Measurements from ENCODE around the gene HYAL1. TPM values are rescaled to one million over a fixed set of nuclear protein-coding genes. Genes with fewer than 3 reads are reported as not detected.
A peak's percentile ranks its signal among the peaks of the same experiment; 100 is the strongest.

HYAL1 gene
- total RNA-seq, 1 donor from 2014 or later, result 3.0 TPM

GRCh38 chr3:50258979-50259378 lies 44.4 kb downstream of the HYAL1 start:
- Histone ChIP-seq H3K9ac (no peak overlapping the region), H3K9me3 (ENCODE audit: low read depth) (no peaks in the 10 kb centered on the region), H3K4me2 (no peak overlapping the region)

GRCh38 chr3:50258029-50258680 lies 45.2 kb downstream of the HYAL1 start:
- peak overlapping the region; percentile 29 for H3K27ac ChIP-seq

More at GRCh38 chr3:50258979-50259378, 44.4 kb downstream of the HYAL1 start:
- Mint-ChIP-seq H3K4me3 (peak overlapping the region; percentile 46), H3K4me1 (peaks cover 64% of the 10 kb centered on the region), H3K27me3 (ENCODE audit: insufficient read depth, low read depth) (peaks cover 7% of the 10 kb centered on the region), H3K36me3 (peaks cover 12% of the 10 kb centered on the region), H3K27ac (peak overlapping the region; percentile 95), H3K9me3 (no peaks in the 10 kb centered on the region)
- H3F3A ChIP-seq (ENCODE audit: low read depth), result peaks cover 77% of the 10 kb centered on the region
- no peak overlapping the region for H2AFZ ChIP-seq (replicated peaks)
- TF ChIP-seq EZH2 (IDR thresholded peaks at IDR 0.05) (no peak), EZH2phosphoT487 (IDR thresholded peaks at IDR 0.05) (no peak), CTCF (IDR thresholded peaks at IDR 0.05) (no peak)
- no peaks in the 10 kb centered on the region for H3K36me3 ChIP-seq
- DNase-seq (ENCODE audit: low spot score), result no peak
- peaks cover 42% of the 10 kb centered on the region for H4K20me1 ChIP-seq (ENCODE audit: low read depth)
- no peaks in the 10 kb centered on the region for H3K79me2 ChIP-seq (ENCODE audit: low read depth)
- peak overlapping the region; percentile 66 for H3K27ac ChIP-seq
- no peaks in the 10 kb centered on the region for H3K27me3 ChIP-seq
- no peak overlapping the region for H3K4me3 ChIP-seq
- H3K4me1 ChIP-seq, result peaks cover 22% of the 10 kb centered on the region

GRCh38 chr3:50256978-50257890 lies 46.1 kb downstream of the HYAL1 start:
- Histone ChIP-seq H3K4me2 (no peak overlapping the region), H3K27me3 (no peaks in the 10 kb centered on the region), H3K4me3 (no peak overlapping the region), H3K36me3 (no peaks in the 10 kb centered on the region), H3K27ac (no peak overlapping the region), H3F3A (ENCODE audit: low read depth) (peaks cover 70% of the 10 kb centered on the region), H3K9me3 (ENCODE audit: low read depth) (no peaks in the 10 kb centered on the region), H3K4me1 (peaks cover 15% of the 10 kb centered on the region), H3K9ac (no peak overlapping the region), H2AFZ (replicated peaks) (no peak overlapping the region), H3K79me2 (ENCODE audit: low read depth) (peaks cover 11% of the 10 kb centered on the region), H4K20me1 (ENCODE audit: low read depth) (peaks cover 60% of the 10 kb centered on the region)
- Mint-ChIP-seq H3K4me1 (peaks cover 56% of the 10 kb centered on the region), H3K9me3 (no peaks in the 10 kb centered on the region), H3K27ac (peak overlapping the region; percentile 95), H3K36me3 (peaks cover 17% of the 10 kb centered on the region), H3K4me3 (peak overlapping the region; percentile 69), H3K27me3 (ENCODE audit: insufficient read depth, low read depth) (peaks cover 8% of the 10 kb centered on the region)
- no peak for TF ChIP-seq EZH2 (IDR thresholded peaks at IDR 0.05)
- TF ChIP-seq CTCF (IDR thresholded peaks at IDR 0.05), result peak; percentile 72
- no peak for TF ChIP-seq EZH2phosphoT487 (IDR thresholded peaks at IDR 0.05)
- peak; percentile 71 for DNase-seq (ENCODE audit: low spot score)

More at GRCh38 chr3:50258029-50258680, 45.2 kb downstream of the HYAL1 start:
- Mint-ChIP-seq H3K27ac (peak overlapping the region; percentile 95), H3K4me3 (peak overlapping the region; percentile 69), H3K27me3 (ENCODE audit: insufficient read depth, low read depth) (peaks cover 8% of the 10 kb centered on the region), H3K4me1 (peaks cover 64% of the 10 kb centered on the region), H3K36me3 (peaks cover 16% of the 10 kb centered on the region), H3K9me3 (no peaks in the 10 kb centered on the region)
- Histone ChIP-seq H3K9me3 (ENCODE audit: low read depth) (no peaks in the 10 kb centered on the region), H2AFZ (replicated peaks) (no peak overlapping the region), H3F3A (ENCODE audit: low read depth) (peaks cover 74% of the 10 kb centered on the region), H3K4me1 (peaks cover 15% of the 10 kb centered on the region), H3K27me3 (no peaks in the 10 kb centered on the region), H3K9ac (no peak overlapping the region), H3K79me2 (ENCODE audit: low read depth) (peaks cover 2% of the 10 kb centered on the region), H3K4me2 (no peak overlapping the region), H4K20me1 (ENCODE audit: low read depth) (peaks cover 51% of the 10 kb centered on the region), H3K36me3 (no peaks in the 10 kb centered on the region), H3K4me3 (no peak overlapping the region)
- DNase-seq (ENCODE audit: low spot score), result no peak
- no peak for TF ChIP-seq EZH2phosphoT487 (IDR thresholded peaks at IDR 0.05)
- TF ChIP-seq CTCF (IDR thresholded peaks at IDR 0.05), result no peak
- no peak for TF ChIP-seq EZH2 (IDR thresholded peaks at IDR 0.05)
